ENCODE results near the gene MRGPRD.

DNA sequence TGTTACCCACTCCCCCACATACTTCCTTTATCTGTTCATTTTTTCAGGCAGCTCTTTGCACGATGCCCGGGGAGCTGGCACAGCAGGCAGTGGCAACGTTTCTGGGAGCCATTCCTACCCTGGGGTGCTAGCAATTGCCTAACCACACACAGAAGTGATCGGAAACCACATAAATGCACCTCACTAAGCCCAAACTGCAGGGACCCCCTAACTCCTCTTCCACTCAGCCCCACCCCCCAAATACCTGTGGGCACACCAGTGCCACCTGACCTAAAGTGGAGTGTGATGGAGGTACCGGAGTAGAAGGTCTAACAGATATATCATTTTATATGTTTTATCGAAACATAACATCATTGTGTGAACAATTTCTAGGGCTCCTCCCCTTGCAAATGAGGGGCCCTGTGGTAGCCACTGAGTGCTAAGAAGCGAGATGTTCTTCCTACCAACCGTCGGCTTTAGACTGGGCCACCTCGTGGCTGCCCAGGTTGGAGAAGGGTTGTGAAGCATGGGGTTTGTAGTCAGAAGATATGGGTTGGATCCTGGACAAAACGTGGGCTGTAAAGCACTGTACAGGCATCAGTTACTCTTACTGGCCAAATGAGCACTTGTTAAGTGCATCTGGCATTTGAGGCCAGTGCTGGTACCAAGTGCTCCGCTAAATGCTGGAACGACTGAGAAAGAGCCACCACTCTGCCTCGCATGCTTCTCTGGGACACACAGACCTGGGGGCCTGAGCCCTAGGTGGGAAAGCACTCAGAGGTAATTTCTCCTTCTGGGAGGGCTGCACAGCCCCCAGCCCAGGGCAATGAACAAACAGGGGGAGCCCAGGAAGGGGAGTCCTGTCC, 2.8 kb downstream of the MRGPRD start:
- TF ChIP-seq, protein P1, sequence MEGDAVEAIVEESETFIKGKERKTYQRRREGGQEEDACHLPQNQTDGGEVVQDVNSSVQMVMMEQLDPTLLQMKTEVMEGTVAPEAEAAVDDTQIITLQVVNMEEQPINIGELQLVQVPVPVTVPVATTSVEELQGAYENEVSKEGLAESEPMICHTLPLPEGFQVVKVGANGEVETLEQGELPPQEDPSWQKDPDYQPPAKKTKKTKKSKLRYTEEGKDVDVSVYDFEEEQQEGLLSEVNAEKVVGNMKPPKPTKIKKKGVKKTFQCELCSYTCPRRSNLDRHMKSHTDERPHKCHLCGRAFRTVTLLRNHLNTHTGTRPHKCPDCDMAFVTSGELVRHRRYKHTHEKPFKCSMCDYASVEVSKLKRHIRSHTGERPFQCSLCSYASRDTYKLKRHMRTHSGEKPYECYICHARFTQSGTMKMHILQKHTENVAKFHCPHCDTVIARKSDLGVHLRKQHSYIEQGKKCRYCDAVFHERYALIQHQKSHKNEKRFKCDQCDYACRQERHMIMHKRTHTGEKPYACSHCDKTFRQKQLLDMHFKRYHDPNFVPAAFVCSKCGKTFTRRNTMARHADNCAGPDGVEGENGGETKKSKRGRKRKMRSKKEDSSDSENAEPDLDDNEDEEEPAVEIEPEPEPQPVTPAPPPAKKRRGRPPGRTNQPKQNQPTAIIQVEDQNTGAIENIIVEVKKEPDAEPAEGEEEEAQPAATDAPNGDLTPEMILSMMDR (IDR thresholded peaks at IDR 0.05), result no peak
- no peak for TF ChIP-seq POLR2A (IDR thresholded peaks at IDR 0.05)

Data from thyroid gland (tissue), 4 donors.